GM21515 (cell line): ENCODE measurements around the gene CEP72.

ENCODE experiments used
- ATAC-seq: cut with Tn5 transposase; IDR thresholded peaks from one replicate; pipeline ENCODE4 v1.9.1; 2021; ENCODE audit not compliant: unreplicated experiment

CEP72 gene

DNA sequence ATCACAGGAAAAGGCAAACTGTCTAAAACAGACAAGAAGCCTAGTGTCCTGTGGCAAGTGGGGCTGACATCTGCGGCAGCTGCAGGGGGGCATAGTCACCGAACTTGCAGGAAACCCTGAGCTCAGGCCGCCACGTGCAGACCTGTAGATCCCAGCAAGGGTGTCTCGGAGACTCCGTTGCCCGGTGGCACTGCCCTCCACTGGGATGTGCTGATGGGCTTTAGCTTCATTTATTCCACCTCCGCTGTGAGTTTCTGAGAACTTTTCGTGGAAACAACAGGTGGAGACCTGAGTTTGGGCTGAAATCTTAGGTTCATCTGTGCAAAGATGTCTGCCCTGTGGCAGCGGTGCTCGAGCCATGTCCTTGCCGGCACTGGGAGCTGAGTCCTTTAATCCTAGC, 22.1 kb downstream of the CEP72 start:
- ATAC-seq, result no peak

GRCh38 chr5:635306-636055, 23.3 kb downstream of the CEP72 start:
- no peak for ATAC-seq

GRCh38 chr5:636951-637350, 24.8 kb downstream of the CEP72 start:
- no peak for ATAC-seq

- no peak for ATAC-seq
Observed at GRCh38 chr5:637581-638450, 25.7 kb downstream of the CEP72 start.

DNA sequence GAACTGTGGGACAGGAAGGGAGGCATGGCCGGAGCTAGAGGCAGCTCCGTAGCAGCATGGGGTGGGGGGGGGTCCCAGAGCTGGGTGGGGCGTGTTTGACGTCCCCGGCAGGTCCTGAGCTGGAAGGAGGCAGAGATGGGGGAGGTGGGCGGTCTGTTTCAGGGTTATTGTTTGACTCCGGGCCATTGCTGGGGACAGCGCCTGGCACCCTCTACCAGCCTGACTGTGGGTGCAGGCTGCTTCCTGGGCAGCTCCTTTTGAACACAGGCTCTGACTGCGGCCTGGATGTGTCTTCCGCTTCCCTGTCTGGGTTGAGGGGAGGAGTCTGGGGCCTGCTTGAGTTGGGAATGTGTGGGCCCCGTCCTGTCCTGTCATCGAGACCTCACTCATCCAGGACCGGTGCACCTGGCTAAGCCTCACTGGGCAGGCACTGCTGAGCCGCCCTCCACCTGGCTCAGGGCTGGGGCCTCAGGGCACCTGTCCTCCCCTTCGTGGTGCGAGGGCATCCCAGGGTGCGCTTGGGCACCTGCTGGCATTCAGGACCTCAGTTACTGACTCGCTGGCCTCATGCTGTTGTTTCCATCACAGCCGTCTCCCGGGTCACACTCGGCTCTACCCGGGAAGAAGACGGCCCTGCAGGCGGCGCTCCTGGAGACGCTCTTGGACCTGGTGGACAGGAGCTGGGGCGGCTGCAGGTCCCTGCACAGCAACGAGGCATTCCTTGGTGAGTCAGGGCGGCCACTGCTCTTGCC, 26.5 kb downstream of the CEP72 start:
- no peak for ATAC-seq

DNA sequence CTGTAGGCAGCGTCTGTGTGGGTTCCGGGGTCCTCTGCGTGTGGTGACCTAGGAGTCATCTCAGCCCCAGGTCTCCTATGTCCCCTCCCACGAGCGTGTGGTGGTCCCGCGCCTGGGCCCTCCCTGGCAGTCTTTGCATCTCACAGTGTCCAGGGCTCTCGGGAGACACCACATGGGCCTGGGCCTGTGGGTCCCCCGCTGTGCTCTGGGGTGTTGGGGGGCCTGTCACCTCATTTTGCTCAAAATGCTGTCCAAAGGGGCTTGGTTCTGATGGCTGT, 27.1 kb downstream of the CEP72 start:
- ATAC-seq, result no peak

- ATAC-seq, result no peak
Observed at GRCh38 chr5:639584-640213, 27.6 kb downstream of the CEP72 start.

DNA sequence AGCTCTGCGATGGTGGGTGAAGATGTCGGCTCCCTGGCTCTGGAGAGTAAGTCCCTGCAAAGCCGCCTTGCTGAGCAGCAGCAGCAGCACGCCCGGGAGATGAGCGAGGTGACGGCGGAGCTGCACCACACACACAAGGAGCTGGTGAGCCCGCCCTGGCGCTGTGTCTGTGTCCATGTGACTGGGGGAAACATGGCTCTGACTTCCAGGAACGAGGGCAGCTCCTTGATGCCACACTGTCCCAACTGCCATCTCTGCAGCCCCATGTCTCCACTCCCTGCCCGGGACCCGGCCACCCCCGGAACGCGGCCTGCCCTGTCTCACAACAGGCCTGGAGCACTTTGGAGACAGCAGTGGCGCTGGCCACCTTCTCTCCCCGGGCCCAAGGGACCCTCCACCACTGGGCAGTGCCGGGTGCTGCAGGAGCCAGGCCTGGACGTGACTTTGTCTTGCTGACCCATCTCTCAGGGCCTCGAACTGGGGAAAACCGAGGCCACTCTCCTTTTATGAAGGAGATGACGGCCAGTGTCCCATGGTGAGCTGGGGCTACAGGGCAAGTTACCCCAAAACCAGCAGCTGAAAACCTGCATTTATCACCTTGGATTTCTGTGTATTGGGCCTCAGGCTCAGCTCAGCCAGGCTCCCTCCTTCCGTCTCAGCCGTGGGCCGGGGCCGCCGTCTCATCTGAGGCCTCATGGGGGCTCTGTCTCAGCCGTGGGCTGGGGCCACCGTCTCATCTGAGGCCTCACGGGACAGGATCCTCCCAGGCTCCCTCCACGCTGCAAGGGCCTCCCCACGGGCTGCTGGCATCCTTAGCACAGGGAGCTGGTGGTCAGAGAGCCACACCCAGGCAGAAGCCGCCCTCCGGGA, 28.6 kb downstream of the CEP72 start:
- no peak for ATAC-seq

DNA sequence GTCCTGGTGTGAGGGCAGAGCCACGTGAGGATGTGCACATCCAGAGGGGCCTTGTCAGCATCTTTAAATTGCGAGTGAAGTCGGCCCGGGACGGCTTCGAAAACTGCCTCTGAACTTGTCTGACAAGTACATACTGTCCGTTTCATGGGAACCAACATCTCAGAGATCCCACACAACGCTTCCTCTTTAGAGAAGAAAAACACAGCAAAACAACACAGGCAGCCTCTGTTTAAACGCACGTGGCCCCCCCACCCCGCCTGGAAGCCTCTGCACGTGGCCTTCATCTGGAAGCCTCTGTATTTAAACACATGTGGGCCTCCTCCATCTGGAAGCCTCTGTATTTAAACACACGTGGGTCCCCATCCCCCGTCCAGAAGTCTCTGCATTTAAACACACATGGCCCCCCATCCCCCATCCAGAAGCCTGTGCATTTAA, 29.2 kb downstream of the CEP72 start:
- no peak for ATAC-seq

GRCh38 chr5:642481-642880, 30.3 kb downstream of the CEP72 start:
- ATAC-seq, result no peak

GRCh38 chr5:643351-643801, 31.2 kb downstream of the CEP72 start:
- ATAC-seq, result peak; percentile 30

DNA sequence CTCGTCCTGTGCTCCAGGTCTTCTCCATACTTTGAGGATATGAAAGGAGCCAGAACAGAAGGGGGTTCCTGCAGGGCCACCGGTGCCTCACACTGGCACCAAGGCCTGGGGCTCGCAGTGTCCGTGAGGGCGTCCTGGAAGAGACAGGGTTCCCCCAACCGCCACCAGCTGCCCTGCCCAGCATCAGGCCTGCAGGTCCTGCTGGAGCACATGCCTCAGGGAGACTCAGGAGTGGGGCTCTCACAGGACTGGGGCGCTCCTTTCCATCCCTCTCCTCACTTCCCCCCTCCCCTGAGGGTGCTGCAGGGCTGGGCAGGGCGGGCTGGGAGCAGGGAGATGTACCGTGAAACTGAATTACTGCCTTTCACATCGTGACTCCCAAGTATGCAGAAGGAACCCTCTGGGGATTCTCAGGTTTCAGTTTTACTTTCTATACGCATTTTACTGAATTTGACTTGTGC, 31.7 kb downstream of the CEP72 start:
- ATAC-seq, result peak; percentile 71

DNA sequence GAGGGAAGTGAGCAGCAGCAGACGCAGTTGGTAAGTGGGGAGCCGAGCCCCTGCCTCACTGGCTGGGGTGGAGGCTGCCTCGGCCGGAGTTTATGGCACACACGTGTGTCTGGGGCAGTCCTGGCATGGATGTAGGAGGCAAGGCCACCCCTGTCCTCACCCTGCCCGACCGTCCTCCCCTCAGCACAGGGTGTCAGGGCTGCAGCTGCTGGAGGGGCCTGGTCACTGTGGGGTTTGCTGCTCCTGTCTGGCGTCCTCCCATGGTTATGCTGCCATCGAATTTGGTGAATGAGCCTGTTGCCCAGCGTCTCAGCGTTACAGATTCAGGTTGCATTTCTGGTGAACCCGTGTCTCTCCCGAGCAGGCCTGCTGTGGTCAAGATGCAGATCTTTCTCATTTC, 32.4 kb downstream of the CEP72 start:
- ATAC-seq, result no peak

DNA sequence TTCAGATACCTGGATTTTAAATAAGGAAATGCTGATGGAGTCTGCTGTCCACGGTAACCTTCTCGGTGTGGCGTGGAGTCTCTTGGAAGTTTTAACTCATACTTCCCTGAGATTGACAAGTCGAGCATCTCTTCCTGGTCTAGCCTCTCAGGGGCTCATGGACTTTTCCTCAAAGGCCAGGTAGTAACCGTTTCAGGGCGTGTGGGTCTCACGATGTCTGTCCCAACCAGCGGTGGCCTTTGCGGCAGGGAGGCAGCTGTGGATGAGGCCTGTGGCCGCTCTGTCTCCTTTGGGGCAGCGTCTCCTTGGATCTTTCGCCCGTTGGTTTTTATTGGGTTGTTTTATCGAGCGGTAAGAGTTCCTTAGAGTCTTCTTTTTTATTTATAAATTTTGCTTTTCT, 32.8 kb downstream of the CEP72 start:
- ATAC-seq, result no peak

DNA sequence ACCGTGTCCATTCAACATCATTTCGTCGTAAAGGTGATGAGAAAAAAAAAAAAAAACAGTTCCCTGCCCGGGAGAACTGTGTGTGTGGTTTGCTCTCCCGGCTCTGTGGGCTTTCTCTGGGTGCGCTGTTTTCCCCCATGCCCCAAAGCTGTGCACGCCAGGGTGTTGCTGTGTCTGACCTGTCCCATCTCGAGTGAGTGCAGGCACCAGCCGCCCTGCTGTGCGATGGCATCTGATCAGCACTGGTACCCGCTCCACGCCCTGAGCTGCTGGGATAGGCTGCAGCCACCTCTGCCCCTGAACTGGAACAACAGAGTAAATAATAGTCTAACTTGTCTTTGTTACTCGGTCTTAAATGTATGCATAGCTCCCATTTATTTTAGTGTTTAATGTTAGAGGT, 33.3 kb downstream of the CEP72 start:
- no peak for ATAC-seq

DNA sequence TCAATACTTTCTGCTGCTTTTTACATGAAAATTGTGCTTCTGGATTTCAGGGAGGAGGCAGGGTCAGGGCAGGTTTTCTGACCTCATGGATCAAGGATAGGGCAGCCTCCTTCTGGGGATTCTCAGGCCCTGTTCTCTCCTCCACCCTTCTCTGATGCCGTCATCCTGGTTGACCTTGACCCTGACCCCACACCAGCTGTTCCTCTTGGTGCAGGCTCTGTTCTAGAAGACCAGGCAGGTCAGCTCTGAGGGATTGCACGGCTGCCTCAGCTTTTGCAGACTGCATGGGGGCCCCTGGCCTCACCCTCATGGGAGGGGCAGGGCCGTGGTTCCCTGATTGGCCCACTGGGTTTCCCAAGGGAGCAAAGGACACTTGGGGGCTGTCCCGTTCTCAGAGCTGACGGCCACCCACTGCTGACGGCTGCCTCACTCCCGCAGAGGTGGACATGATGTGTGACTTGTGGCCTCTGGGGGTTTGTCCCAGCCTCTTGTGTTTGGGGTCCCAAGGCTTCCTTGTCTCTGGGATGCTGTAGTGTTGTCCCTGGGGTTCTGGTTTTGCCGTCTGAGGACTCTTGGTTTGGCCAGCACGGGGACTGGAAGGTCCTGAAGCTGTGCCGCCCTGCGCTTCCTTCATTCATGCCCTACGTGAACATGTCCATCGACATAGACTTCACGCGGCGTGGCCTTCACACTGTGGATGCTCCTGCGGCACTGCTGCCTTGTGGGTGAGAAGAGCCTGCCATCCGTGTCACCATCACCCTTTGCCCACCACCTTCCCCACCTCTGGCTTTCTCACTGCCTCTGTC, 34.5 kb downstream of the CEP72 start:
- no peak for ATAC-seq

DNA sequence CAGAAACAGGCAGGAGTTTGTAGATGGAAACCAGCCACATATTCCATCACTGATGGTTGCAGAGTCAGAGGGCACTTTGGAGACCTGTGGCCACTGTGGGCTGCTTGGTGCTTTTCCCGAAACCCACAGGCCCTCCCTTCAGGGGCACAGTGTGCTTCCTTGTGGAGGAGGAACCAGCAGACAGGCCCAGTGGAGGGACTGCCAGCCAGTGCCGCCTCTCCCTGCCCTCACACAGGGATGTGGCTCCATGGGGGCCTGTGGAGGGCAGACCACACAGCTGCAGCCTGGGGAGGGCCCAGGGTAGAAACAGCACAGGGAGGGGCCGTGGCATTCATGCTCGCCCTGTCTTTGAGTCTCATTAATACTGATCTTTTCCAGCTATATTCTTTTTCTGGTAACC, 35.2 kb downstream of the CEP72 start:
- no peak for ATAC-seq

DNA sequence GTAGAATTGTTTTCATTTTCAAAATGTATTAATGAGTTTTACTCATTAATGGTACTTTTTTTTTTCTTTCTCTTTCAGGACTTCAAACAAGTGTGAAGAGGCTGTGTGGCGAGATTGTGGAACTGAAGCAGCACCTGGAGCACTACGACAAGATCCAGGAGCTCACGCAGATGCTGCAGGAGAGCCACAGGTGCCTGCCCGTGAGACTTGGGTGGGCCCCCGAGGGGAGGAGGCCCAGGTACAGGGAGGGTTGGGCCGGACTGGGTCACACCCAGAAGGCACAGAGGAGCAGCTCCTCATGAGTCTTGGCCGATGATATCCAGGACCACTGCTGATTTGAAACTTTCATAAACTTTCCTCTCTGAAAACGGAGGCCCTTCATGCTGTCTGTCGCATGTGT, 35.6 kb downstream of the CEP72 start:
- ATAC-seq, result no peak

DNA sequence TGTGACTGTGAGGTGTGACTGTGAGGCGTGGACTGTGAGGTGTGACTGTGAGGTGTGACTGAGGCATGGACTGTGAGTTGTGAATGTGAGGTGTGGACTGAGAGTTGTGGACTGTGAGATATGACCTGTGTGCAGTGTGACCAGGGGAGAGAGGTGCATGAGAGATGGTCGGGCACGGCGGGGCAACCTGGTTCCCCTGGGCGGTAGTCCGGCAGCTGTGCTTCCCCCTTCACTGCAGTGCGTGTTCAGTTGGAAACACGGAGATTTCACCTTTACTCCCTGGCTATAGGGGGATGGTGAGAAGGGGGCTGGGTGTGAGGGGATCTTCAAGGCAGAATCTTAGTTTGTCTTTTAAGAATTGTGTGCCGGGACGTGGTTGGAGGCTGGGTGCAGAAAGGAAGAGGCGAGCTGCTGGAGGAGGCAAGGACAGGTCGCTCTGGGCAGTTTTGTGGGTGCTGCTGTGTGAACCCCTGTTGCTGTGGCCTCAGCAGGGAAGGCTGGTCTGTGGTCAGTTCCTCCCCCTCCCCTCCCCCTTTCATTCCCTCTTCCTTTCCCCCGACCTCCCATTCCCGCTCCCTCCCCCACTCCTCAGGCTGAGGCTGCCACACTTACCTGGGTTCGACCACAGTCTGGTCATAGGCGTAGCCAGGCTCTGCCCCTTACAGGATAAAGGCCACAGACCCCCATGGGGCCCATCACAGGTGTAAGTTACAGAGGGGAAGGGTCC, 39.3 kb downstream of the CEP72 start:
- ATAC-seq, result no peak
